Sigmoid colon (tissue), 7 donors: ENCODE results near the gene ESYT2. TPM values are rescaled to one million over a fixed set of nuclear protein-coding genes. Genes with fewer than 3 reads are reported as not detected.

Experiments
- DNase-seq: peaks from one replicate; pipeline ENCODE4 v3.0.0-alpha.2; 2019
- H3K27ac ChIP-seq, 4 donors: fragments of 200-600 bp; sonication (generic); one replicate each; pipeline ENCODE4 v1.5.1; 2016 to 2019; ENCODE audit warnings: mild to moderate bottlenecking in 1 of 4
- H3K27me3 ChIP-seq, 3 donors: fragments of 200-600 bp; sonication (generic); one replicate each; pipeline ENCODE4 v1.5.1; 2019; ENCODE audit warnings: mild to moderate bottlenecking in 1 of 3
- H3K36me3 ChIP-seq, 4 donors: fragments of 200-600 bp; sonication (generic); one replicate each; pipeline ENCODE4 v1.5.1; 2016 to 2019
- H3K4me1 ChIP-seq, 4 donors: fragments of 200-600 bp; sonication (generic); one replicate each; pipeline ENCODE4 v1.5.1; 2017 to 2019
- H3K4me3 ChIP-seq, 4 donors: fragments of 200-600 bp; sonication (generic); one replicate each; pipeline ENCODE4 v1.5.1; 2017 to 2019; ENCODE audit warnings: mild to moderate bottlenecking in 2 of 4, moderate library complexity in 1 of 4
- H3K9me3 ChIP-seq, 4 donors: fragments of 200-600 bp in 3 of 4; sonication (generic) in 3 of 4; one replicate each; pipeline versions ENCODE4 v1.5.1 to v1.6.1; 2013 to 2019
- EP300 ChIP-seq, 4 donors: sonication (generic); formaldehyde crosslinking; IDR thresholded peaks; one replicate each; pipeline ENCODE4 v1.6.1; 2017; ENCODE audit warnings: antibody characterized with exemption in 4 of 4
- POLR2A ChIP-seq, 2 donors: fragments of 450-650 bp; IDR thresholded peaks; one replicate each; pipeline ENCODE4 v1.6.1; 2016; ENCODE audit warnings: antibody characterized with exemption in 2 of 2, mild to moderate bottlenecking in 2 of 2, moderate library complexity in 2 of 2
- POLR2AphosphoS5 ChIP-seq, 4 donors: sonication (generic); formaldehyde crosslinking; IDR thresholded peaks; one replicate each; pipeline ENCODE4 v1.6.1; 2017; ENCODE audit warnings: antibody characterized with exemption in 4 of 4
- WGBS, 2 donors: extraction: QIAGEN DNeasy Blood & Tissue Kit; methylation state at CpG; one replicate each; pipeline ENCODE4 v1.1.7; 2013; 5-methylcytosine and 5-hydroxymethylcytosine counted together
- intact Hi-C: fragments of 100-400 bp; cut with DNase I; formaldehyde crosslinking; loops from one replicate; pipeline ENCODE4 v1.15.1; 2023
- polyA plus RNA-seq, 3 donors: library from polyadenylated mRNA; stranded (reverse); fragments of 200-250 nt; gene quantifications; one replicate each; pipeline ENCODE4 v1.2.3, GENCODE V29; 2013
- total RNA-seq, 4 donors: library from RNA; depleted of rRNA; stranded (reverse); fragments of >200 nt; gene quantifications; one replicate each; pipeline ENCODE4 v1.1.0, GENCODE V29; 2016
- TF ChIP-seq, protein P1 (sequence below), 4 experiments: fragments of 450-650 bp in 3 of 4; fragments of 200-600 bp in 1 of 4; IDR thresholded peaks; one replicate each; pipeline ENCODE4 v1.5.1; 2016 to 2019; ENCODE audit warnings: antibody characterized with exemption in 4 of 4, mild to moderate bottlenecking in 3 of 4, moderate library complexity in 2 of 4
- donor health status: healthy with polysubstance abuse.
- donor health status: Bipolar disorder and iron deficiency.
- donor health status: healthy.

The ESYT2 gene
- total and polyA plus RNA-seq, 7 donors: 6.9 to 127 (median 105) TPM

GRCh38 chr7:158814637-158815036 is 14.7 kb downstream of the ESYT2 start:
- H3K4me1 ChIP-seq: peaks cover 0 to 94% (median 82%) of the 10 kb centered on the region in 4 donors
- H3K4me3 ChIP-seq: no peak overlapping the region
- no peaks in the 10 kb centered on the region for H3K36me3 ChIP-seq
- peak overlapping the region; percentile 93 to 95 (median 94) for H3K27ac ChIP-seq
- 36 to 58% methylated on average over 2 of the region's 2 CpGs for WGBS, 2 donors
- no peaks in the 10 kb centered on the region for H3K27me3 ChIP-seq
- no peaks in the 10 kb centered on the region for H3K9me3 ChIP-seq
- no peak for DNase-seq
- intact Hi-C loops: loop anchor here (2.0 kb wide), 1 partner anchor 14 kb away; the partner anchor contains the start of gene ESYT2
- TF ChIP-seq, protein P1, sequence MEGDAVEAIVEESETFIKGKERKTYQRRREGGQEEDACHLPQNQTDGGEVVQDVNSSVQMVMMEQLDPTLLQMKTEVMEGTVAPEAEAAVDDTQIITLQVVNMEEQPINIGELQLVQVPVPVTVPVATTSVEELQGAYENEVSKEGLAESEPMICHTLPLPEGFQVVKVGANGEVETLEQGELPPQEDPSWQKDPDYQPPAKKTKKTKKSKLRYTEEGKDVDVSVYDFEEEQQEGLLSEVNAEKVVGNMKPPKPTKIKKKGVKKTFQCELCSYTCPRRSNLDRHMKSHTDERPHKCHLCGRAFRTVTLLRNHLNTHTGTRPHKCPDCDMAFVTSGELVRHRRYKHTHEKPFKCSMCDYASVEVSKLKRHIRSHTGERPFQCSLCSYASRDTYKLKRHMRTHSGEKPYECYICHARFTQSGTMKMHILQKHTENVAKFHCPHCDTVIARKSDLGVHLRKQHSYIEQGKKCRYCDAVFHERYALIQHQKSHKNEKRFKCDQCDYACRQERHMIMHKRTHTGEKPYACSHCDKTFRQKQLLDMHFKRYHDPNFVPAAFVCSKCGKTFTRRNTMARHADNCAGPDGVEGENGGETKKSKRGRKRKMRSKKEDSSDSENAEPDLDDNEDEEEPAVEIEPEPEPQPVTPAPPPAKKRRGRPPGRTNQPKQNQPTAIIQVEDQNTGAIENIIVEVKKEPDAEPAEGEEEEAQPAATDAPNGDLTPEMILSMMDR (IDR thresholded peaks at IDR 0.05): no peak
- TF ChIP-seq POLR2AphosphoS5 (IDR thresholded peaks at IDR 0.05) (no peak), EP300 (IDR thresholded peaks at IDR 0.05) (no peak), POLR2A (IDR thresholded peaks at IDR 0.05) (no peak)

DNA sequence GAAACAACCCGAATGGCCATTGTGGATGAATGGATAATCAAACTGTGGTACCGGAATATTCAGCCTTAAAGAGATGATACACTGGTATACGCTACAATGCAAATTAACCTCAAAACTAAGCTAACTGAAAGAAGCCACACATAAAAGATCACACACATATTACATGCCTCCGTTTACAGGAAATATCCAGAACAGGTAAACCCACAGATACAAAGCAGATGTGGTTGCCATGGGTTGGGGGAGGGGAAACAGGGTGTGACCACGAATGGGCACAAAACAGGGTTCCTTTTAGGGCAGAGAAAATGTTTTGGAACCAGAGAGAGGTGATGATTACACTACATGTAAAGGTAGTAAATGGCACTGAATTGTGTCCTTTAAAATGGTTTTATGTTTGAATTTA is 16.6 kb downstream of the ESYT2 start:
- H3K9me3 ChIP-seq: no peaks in the 10 kb centered on the region
- H3K27ac ChIP-seq: peak overlapping the region; percentile 73 to 93 (median 81)
- DNase-seq: no peak
- intact Hi-C loops: no loop called here
- H3K4me1 ChIP-seq: peaks cover 0 to 82% (median 68%) of the 10 kb centered on the region in 4 donors
- no peak overlapping the region for H3K4me3 ChIP-seq
- 57 to 80% methylated on average over 5 of the region's 5 CpGs for WGBS, 2 donors
- peaks cover 0 to 8% (median 0%) of the 10 kb centered on the region in 4 donors for H3K36me3 ChIP-seq
- no peaks in the 10 kb centered on the region for H3K27me3 ChIP-seq
- TF ChIP-seq POLR2A (IDR thresholded peaks at IDR 0.05): no peak
- TF ChIP-seq POLR2AphosphoS5 (IDR thresholded peaks at IDR 0.05): no peak
- TF ChIP-seq, protein P1 (IDR thresholded peaks at IDR 0.05): no peak
- TF ChIP-seq EP300 (IDR thresholded peaks at IDR 0.05): no peak

DNA sequence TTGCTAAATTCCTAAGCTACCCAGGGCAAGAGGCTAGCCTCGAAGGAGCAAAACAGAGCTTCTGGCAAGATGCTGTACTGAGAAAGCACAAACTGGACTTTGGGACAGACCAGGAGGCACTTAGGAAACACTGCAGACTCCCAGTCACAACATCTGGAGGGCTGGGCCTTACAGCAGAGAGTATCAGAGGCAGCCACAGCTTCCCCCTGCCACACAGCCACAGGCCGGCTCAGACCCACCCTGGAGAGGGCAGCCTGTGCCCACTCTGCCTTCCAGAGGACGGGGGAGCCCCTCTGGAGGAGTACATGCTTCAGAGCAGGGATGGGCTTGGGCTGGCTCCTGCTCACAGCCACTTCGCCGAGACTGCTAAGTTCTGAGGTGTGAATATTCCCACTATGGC is 17.4 kb downstream of the ESYT2 start:
- Histone ChIP-seq H3K27me3 (no peaks in the 10 kb centered on the region), H3K36me3 (peaks cover 0 to 9% (median 0%) of the 10 kb centered on the region in 4 donors), H3K4me3 (no peak overlapping the region), H3K27ac (peak overlapping the region; percentile 73 to 93 (median 81)), H3K4me1 (peaks cover 0 to 74% (median 60%) of the 10 kb centered on the region in 4 donors), H3K9me3 (no peaks in the 10 kb centered on the region)
- DNase-seq: peak; percentile 78
- 80 to 86% methylated on average over 5 of the region's 5 CpGs for WGBS, 2 donors
- intact Hi-C loops: no loop called here
- TF ChIP-seq, protein P1 (IDR thresholded peaks at IDR 0.05): no peak
- no peak for TF ChIP-seq POLR2A (IDR thresholded peaks at IDR 0.05)
- TF ChIP-seq EP300 (IDR thresholded peaks at IDR 0.05): no peak
- TF ChIP-seq POLR2AphosphoS5 (IDR thresholded peaks at IDR 0.05): no peak

DNA sequence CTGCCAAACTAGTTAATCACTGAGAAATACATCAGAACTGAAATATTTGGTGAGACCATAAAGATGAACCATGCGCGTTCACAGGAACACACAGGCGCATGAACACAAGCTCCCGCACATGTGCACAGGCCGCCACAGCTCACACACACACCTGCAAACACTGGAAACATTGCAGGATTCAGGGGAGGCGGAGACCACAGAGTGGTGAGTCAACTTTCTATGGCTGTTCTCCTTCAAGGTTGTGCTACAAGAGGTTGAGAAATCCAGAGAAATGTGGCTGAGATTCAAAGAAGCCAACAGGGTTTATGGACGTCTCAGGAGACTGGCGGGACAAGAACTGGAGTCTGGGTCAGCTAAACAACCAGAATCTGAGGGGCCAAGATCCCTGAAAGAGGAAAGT is 17.8 kb downstream of the ESYT2 start:
- WGBS, 2 donors: 81 to 88% methylated on average over 8 of the region's 8 CpGs
- no peak overlapping the region for H3K4me3 ChIP-seq
- H3K4me1 ChIP-seq: peaks cover 0 to 71% (median 56%) of the 10 kb centered on the region in 4 donors
- no peaks in the 10 kb centered on the region for H3K27me3 ChIP-seq
- H3K27ac ChIP-seq: peak overlapping the region; percentile 73 to 93 (median 81)
- no peak for DNase-seq
- TF ChIP-seq POLR2AphosphoS5 (IDR thresholded peaks at IDR 0.05) (peak in 2 of 4 donors; percentile 13 to 17), POLR2A (IDR thresholded peaks at IDR 0.05) (no peak)
- intact Hi-C loops: no loop called here
- peaks cover 0 to 9% (median 0%) of the 10 kb centered on the region in 4 donors for H3K36me3 ChIP-seq
- no peaks in the 10 kb centered on the region for H3K9me3 ChIP-seq

- H3K4me1 ChIP-seq: peaks cover 0 to 71% (median 50%) of the 10 kb centered on the region in 4 donors
- H3K4me3 ChIP-seq: no peak overlapping the region
- no peaks in the 10 kb centered on the region for H3K9me3 ChIP-seq
- intact Hi-C loops: no loop called here
- H3K36me3 ChIP-seq: peaks cover 0 to 9% (median 0%) of the 10 kb centered on the region in 4 donors
- no peak for TF ChIP-seq POLR2A (IDR thresholded peaks at IDR 0.05)
- no peak for TF ChIP-seq EP300 (IDR thresholded peaks at IDR 0.05)
- no peak for TF ChIP-seq POLR2AphosphoS5 (IDR thresholded peaks at IDR 0.05)
- TF ChIP-seq, protein P1 (IDR thresholded peaks at IDR 0.05): no peak
- H3K27me3 ChIP-seq: no peaks in the 10 kb centered on the region
- 96 to 97% methylated on average over 5 of the region's 5 CpGs for WGBS, 2 donors
- DNase-seq: no peak
- H3K27ac ChIP-seq: peak overlapping the region; percentile 73 to 93 (median 81)
These were observed 18.5 kb downstream of the ESYT2 start for GRCh38 chr7:158810846-158811245.
